T-helper 9 cell (primary cell): ENCODE measurements around the gene CD47.
A peak's percentile ranks its signal among the peaks of the same experiment; 100 is the strongest.

Experiments
- DNase-seq: peaks from one replicate; pipeline ENCODE4 v3.0.0-alpha.2; 2020

Gene CD47

DNA sequence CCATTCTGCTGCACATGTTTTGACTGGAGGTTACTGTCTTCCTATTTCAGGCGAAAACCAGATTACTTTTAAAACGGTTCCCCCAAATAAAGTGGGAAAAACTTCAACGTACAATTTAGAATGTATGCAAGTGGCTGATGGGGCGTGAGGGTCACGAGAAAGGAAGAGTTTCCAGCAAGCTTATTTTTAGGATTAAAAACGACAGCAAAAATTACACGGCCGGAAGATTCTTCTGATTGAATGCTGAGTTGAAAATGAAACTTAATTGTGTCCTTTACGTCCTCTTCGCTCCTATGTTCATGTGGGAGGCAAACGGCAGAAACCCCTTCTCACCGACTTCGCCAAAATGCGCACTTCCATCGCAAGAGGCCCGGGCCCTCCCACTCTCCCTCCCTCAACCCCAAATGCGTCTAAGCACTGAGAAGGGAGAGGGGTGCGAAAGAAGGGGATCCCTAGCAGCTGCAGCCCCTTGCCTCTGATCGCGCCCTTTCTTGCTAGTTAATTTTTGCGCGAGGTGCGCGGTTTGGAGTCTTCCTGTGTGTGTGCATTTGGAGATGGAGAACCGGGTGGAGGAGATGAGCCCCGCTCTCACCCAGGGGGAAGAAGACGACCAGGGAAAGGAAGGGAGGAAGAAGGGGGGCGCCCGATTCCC is 656 bp downstream of the CD47 start:
- peak; percentile 44 for DNase-seq

DNA sequence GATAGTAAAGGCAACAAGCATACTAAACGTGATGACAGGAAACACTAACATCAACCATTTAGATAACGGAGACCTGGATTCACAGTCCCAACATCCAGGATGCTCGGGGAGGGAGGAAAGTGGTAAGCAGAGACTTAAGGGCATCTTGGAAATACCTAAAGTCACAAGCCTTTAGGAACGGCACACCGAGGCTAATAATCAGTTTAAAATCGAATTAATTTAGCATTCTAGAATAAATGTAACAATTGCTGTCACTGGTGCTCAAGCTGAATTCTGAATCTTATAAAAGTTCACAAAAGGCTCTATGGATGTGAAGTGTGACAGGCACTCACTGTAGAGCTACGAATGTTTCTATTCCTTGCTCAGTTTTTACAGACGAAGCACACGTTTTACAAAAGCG is 1.3 kb downstream of the CD47 start:
- no peak for DNase-seq

DNA sequence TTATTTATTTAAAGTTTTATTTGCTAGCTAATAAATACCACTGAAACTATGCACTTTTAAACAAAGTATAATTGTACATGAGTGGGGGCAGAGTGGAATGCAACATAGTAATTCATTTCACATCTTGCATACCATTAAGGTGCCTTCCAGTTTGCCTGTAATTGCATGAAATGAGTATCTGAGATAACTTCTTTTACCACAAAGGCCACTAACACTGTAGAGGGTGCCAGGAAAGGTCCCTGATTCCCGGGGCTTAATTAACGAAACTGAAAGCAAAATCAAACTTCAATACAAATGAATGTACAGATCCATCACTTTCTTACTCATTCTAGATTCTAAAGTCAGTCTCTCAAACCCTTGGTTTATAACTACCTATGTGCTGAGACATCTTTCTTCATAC is 2.1 kb downstream of the CD47 start:
- DNase-seq = no peak

DNA sequence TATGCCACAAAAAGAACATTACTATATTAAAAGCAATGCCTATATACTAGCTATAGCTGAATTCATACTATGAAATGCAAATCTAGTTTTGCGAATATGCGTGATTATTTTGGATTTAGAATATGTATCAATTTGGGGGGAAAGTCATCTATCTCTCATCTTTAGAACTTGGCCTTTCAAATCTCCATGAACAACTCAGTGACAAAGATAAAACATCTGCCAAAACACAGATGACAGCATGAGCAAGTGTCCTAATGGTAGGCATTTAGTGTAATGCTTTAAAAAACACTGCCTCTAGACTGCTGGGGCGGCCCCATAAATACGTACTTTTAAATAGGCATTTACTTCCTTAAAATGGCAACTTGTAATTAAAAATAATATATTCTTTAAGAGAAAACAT is 2.7 kb downstream of the CD47 start:
- no peak for DNase-seq

DNA sequence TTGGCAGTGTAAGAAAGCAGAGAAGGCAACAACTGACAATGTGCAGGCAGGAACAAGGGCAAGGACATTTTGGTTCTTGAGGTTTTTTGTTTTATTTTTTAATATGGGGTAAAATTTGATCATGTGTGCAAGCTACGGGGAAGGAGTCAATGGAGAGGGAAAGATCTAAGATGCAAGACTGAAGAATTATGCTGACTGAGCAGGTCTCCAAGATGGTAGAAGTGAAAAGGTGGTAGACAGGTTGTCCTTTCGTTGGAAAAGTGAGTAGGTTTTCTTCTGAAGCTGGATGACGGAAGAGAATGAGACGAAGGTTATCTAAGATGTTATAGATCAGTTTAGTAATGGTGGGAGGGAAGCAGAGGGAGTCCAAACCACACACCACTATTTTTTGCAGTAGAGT is 4.2 kb downstream of the CD47 start:
- no peak for DNase-seq

DNA sequence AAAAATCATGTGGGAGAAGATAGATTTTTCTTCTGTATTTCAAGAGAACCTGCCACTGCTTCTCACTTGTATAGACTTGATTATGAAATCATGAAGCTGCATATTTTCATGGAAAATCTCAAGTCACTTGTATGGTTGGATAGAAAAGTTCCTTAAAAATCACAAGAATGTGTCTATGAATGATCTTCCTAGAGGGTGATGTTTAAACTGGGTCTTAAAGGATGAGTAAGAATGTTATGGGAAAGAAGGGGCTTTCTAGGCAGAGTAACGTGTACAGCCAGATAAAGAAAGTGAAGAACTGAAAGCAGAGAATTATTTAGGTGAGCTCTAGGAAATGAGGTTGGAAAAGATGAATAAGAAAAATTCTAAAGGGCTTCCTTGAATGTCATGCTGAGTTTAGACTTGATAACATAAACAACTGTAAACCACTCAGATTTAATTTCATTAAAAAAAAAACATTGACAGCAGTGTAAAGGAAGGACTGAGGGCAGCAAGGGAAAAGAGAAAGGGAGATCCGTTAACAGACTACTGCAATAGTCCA is 5.0 kb downstream of the CD47 start:
- no peak for DNase-seq

DNA sequence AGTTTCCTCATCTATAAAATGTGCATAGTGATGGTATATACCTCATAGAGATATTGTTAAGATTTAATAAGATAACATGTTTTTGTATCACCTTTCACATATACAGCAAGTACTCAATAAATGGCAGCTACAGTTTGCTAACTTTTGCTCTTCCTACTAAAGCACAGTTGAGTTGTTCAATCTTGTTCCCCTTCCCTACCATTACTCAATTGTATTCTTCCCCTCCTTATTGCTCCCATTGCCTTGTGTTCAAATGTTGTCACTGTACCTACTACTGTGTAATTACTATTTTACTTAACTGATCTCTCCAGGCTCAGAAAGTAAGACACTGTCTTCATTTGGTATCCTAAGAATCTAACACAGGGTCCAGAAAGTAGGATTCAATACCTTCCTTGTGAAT is 5.5 kb downstream of the CD47 start:
- DNase-seq = no peak

DNA sequence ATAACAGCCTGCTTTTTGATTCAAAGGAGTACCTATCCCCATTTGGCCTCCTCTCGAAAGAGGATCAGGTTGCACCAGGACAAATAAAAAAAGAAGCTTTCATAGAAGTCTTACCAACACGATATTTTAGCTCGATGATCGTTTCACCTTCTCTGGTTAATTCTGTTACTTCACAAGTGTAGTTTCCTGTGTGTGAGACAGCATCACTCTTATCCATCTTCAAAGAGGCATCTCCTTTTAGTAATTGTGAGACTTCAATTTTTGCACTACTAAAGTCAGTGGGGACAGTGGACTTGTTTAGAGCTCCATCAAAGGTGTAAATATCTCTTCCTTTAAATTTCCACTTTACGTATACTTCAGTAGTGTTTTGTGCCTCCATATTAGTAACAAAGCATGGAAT is 11.0 kb downstream of the CD47 start:
- no peak for DNase-seq

DNA sequence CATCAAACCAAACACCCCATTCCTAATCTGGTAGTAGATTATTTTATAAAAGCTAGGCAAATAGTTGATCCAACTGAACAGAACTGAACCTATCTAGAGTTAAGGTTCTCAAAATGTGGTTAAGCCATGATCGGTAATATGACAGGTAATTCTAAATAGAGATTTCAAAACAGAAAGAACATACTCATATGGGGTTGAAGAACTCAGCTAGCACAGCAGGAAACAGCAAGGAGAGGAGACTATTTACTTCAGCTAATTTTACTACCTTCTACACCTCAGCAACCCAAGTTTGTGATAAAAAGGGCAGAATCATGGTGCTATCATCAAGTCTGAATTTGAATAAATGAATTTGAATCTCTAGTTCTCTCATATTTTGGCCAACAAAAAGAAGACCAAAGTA is 11.8 kb downstream of the CD47 start:
- DNase-seq = no peak

DNA sequence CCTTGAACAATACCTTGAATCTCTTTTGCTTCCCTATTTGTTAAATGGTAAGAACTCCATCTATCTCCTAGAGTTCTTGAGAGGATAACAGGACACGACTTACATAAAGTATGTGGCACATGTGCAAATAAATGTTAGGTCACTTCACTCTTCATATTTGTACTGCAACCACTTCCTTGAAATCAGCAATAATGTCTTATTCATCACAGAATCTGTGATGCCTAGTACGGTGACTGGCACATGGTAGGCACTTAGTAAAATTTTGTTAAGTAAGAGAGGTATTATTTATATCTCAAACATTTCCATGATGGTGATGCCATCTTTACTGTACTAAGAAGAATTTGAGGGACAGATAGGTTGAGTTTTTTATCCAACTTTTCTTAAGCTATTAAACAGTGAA is 14.3 kb downstream of the CD47 start:
- no peak for DNase-seq

DNA sequence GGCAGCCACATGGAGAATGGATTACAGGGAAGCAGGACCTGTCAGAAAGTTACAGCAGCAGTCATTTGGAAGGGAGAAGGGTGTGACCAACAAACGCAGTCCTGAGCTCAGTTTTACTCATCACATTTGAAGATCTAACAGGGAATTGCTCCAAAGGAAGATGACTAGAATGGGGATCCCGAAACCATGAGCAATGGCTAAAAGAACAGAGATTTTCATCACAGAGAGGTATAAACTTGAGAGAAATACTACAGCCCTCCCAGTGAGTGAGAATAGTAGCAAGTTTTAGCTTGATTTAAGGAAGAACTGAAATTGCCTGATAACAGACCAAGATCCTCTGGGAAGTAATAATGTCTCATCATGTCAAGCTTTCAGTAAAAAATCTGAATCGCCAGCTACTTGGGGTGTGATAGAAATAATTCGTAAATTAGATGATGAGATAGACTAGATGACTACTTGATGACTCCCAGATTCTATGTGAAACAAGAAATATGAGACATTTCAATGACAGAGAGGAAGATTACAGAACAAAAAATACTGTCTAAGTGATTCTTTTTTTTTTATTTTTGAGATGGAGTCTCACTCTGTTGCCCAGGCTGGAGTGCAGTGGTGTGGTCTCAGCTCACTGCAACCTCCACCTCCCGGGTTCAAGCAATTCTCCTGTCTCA is 16.9 kb downstream of the CD47 start:
- no peak for DNase-seq

DNA sequence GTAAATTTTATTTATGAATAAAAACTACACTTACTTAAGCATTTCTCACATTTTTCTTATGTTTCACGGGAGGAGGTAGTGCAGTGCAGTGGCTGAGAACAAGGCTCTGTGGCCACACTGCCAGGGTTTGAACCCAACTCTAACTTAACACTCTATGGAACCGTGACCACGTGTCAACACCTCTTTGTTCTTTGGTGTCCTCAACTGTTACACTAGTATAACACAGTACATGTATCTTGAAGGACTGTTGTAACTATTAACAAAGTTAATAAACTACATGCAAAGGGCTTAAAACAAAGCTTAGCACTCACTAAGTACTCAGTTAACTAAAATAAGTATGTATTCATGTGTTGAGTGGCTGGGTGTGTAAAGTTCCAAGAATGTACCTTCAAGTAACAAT is 19.5 kb downstream of the CD47 start:
- DNase-seq = no peak

DNA sequence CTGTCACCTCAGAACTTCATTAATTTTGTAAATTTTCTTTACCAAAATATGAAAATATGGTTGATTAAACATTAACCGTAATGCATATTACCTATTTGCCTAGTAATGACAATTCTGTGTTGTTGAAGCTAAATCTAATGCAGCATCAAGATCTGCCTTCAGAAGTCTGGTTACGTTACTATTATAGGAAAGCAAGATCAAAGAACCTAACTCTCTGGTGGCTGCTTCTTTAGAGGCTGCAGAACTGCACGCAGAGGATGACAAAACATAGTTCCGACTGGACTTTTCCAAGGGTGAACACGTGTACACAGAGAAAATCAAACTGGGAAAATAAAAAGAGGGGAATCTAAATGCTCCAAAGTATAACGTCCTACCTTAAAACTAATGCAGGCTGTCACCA is 20.5 kb downstream of the CD47 start:
- DNase-seq = no peak

DNA sequence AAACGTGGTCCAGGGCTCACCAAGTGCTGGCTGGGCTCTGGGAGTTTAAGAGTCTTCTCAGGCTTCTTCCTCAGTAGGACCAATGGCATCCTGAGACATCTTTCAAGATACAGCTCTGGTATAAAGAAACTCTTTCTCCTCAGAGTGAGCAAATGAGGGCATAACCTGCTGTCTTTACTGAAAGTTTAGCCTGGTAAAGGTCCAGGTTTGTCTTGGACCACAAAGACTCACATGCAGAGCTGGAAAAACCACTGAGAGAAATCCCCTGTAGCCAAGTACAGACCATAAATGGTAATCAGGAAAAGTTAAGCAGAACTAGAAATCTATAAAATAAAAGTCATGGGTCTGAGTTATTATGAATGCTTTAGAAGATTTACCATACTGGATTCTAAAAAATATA is 23.1 kb downstream of the CD47 start:
- DNase-seq = no peak

DNA sequence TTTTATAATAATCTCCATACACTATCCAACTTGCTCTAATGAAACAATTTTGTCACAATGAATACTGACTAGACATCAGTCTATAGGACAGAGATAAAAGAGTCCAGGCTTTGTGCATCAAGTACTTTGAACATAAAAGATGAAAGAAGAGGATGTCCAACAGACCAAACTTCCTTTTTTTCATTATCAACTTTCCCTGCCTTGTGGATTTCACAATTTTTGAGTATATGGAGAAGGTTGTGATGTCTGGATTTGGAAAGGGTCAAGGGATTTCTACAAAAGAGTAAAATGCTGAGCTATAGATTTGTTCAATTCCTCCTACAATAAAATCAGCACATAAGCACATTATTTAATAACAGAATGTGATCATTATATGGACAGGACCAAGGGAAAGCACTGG is 25.7 kb downstream of the CD47 start:
- no peak for DNase-seq

DNA sequence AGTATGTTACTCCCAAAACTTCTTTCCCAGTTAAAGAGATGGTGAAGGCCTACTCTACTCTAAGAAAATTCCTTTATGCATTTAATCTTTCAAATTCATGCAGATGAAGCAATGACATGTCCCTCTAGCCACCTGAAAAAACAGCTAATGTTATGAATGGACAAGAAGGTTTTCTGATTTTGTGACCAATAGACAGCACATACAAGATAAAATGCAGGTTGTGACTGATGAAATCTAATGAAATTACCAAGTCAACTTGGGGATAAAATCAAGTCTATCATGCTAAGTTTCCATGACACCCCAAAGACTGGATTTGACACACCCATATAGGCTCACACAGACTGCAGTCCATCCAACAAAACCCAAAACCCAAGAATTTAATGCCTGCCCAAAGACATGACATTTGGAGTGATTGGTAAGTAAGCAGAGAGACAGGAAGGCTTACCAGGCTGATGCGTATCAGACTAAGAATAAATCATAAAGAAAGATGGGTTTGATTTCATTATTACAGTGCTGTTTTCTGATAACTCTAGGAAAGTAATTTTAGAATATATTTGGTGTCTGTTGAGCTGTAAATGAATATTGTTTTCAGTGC is 26.4 kb downstream of the CD47 start:
- no peak for DNase-seq

DNA sequence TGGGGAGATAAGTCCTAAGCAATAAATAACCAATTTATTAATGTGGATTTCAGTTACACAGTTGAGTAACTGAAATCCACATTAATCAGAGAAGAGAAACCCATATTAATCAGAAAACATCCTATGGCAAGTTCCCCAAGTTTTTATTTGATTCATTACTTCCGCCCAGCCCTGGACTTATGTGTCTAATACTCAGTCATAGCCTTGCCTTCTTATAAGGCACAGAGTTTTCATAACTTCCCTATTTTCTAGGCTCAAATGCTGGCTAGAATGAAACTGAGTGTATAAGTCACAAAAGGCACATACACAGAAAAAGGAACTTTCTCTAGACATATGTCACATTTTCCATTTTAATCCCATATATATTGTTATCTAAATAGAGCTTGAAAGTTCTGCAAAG is 28.8 kb downstream of the CD47 start:
- no peak for DNase-seq

DNA sequence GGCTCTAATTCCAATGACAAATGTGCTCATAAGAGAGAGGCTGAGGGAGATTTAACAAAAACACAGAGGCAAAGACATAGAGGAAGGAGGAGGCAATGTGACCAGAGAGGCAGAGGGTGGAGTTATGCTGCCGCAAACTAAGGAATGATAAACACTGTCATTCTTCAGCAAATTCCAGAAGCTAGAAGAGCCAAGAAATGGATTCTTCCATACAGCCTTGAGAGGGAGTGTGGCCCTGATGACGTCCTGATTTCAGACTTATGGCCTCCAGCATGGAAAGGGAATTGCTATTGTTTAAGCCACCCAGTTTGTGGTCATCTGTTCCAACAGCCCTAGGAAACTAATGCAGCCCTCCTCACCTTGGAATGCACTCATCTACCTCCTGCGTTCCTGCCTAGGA is 30.5 kb downstream of the CD47 start:
- no peak for DNase-seq

DNA sequence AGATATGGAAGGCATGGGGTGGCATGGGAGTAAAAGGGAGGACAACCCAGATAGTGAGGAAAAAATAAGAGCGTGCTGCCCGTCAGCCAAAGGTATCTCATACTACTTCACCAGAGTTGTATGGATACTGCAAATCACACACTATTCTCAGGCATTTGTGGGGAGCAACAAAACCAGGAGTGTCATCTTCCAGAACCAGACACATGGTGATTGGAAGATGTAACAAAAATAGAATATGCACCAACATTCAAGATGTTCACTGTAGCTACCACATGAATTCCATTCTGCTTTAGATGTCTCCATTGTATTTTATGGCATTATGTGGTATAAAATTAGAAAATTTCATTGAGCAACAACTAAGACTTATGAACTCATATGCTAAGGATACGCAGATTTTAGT is 34.9 kb downstream of the CD47 start:
- DNase-seq = no peak

DNA sequence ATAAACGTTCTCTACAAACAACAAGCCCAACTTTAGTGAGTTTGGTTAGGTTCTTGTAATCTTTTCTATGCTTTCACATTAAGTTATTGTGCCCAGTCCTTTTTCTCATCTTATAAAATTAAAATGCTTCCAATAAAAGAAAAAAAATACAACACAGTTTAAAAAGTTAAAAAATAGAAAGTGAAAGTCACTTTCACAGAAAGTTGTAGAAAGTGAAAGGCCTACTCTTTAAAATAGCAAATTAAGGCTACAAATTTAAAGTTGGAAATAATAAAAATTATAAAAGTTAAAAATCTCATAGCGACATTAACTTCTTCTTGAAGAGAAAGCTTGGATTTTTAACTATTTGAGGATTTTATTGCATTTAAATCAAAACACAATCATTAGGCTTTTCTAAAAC is 35.9 kb downstream of the CD47 start:
- no peak for DNase-seq

DNA sequence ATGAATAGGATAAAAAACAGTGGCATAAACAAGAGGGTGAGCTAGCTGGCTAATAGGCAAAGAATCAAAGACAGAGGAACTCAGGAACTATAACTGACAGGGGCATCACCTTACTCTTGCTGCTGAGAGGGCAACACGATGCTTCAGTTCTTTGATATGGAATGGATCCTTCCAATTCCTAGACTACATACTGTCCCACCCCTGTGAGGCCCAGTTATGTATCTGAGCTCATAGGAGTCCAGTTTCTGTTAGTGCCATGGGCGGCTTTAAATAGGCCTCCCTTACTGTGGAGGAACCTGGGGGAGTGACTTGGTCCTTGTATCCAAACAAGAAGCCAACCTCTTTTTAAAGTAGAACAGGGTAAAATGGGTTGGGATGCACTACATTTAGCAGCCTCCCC is 37.3 kb downstream of the CD47 start:
- DNase-seq = no peak

DNA sequence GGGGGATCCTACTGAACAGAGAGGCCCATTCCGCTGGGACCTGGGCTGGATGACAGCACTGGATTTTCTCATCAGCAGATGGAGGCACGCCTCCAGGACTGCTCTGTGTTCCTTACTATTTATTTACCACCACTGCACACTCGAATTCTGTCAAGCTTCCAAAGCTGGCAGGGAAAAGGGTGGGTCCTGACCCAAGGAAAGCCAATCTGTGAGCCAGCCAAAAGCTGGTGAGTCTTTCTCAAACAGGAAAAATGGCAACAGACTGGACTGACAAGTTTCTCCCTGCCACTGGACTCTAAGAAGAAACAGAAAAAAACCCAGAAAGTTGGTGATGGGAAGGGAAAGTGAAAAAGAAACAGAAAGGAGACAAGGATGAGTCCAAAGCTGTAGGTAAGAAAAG is 37.8 kb downstream of the CD47 start:
- no peak for DNase-seq

DNA sequence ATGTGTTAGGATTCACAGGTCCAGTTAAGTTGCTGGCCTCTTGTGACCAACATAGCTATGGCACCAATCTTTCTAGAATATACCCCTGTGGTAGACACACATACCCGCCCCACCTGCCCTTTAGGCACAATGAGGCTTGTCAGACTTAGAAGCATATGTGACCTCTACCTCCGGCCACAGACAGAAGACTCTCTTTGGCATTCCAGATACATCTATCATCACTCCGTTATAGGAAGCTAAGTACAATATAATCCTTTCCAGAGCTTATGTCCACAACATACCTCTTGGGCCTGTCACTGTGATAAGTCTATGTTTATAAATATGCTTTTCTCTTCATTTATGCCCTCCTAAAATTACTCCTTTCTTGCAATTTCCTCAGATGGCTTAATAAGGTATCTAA is 39.8 kb downstream of the CD47 start:
- no peak for DNase-seq

DNA sequence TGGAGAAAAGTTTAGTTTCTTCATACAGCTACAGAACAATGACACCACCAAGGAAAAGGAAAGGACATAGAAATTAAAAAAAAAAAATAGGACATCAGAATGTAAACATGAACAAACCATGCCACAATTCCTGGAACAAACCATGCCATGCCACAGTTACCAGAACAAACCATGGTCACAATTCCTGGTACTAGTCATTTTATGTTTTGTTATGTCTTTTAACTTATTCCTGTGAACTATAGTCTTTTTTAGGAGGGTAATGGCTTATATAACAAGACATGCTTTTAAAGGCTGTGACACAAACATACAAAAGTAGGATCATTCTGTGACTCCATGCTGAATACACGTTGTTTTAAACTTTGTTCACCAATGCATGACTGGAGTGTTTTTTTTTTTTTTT is 42.8 kb downstream of the CD47 start:
- no peak for DNase-seq

DNA sequence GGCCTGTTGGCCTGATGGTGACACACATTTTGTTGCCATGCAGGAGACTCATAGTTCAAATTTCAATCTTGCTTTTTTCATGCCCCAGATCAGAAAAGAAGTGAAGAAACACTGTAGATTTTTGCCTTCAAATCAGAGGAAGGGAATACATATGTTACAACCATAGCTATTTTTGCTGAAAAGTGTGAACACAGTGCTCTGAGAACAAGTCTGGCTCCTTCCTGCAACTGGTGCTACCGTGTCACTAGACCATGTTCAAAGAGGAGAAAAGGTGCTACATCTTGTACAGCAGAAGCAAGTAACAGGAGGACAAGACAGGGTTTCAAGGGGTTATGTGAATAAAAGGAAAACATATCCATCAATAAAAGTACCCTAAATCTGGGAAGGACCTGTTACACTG is 44.6 kb downstream of the CD47 start:
- DNase-seq = no peak
